Measurements from ENCODE around the gene HORMAD2. TPM values are rescaled to one million over a fixed set of nuclear protein-coding genes. Genes with fewer than 3 reads are reported as not detected.

The HORMAD2 gene
- total RNA-seq, 1 donor from 2014 or later, result not detected

DNA sequence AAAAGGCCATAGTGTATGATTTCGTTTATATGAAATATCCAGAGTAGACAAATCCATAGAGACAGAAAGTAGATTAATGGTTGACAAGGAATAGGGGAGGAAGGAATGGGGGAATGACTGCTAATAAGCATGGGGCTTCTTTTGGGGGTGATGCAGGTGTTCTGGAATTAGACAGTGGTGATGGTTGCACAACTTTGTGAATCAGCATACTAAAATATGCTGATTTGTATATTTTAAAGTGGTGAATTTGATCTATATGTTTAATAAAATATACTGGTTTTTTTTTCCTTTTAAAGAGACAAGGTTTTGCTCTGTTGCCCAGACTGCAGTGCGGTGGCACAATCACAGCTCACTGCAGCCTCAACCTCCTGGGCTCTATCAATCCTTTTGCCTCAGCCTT is 6.5 kb upstream of the HORMAD2 start:
- Histone ChIP-seq H2AFZ (replicated peaks) (no peak overlapping the region), H3K27me3 (peaks cover 19% of the 10 kb centered on the region), H3K4me3 (no peak overlapping the region), H3K9me3 (ENCODE audit: low read depth) (no peaks in the 10 kb centered on the region), H3K27ac (no peak overlapping the region), H3K79me2 (ENCODE audit: low read depth) (no peaks in the 10 kb centered on the region), H3F3A (ENCODE audit: low read depth) (no peaks in the 10 kb centered on the region), H3K4me1 (no peaks in the 10 kb centered on the region), H4K20me1 (ENCODE audit: low read depth) (no peaks in the 10 kb centered on the region), H3K9ac (no peak overlapping the region), H3K4me2 (no peak overlapping the region), H3K36me3 (no peaks in the 10 kb centered on the region)
- TF ChIP-seq EZH2phosphoT487 (IDR thresholded peaks at IDR 0.05) (no peak), EZH2 (IDR thresholded peaks at IDR 0.05) (no peak)
- TF ChIP-seq, protein P1, sequence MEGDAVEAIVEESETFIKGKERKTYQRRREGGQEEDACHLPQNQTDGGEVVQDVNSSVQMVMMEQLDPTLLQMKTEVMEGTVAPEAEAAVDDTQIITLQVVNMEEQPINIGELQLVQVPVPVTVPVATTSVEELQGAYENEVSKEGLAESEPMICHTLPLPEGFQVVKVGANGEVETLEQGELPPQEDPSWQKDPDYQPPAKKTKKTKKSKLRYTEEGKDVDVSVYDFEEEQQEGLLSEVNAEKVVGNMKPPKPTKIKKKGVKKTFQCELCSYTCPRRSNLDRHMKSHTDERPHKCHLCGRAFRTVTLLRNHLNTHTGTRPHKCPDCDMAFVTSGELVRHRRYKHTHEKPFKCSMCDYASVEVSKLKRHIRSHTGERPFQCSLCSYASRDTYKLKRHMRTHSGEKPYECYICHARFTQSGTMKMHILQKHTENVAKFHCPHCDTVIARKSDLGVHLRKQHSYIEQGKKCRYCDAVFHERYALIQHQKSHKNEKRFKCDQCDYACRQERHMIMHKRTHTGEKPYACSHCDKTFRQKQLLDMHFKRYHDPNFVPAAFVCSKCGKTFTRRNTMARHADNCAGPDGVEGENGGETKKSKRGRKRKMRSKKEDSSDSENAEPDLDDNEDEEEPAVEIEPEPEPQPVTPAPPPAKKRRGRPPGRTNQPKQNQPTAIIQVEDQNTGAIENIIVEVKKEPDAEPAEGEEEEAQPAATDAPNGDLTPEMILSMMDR (IDR thresholded peaks at IDR 0.05), result no peak
- H3K4me3 Mint-ChIP-seq, result no peak overlapping the region
- no peak for DNase-seq (ENCODE audit: low spot score)
- H3K4me1 Mint-ChIP-seq, result peaks cover 11% of the 10 kb centered on the region
- peaks cover 2% of the 10 kb centered on the region for H3K9me3 Mint-ChIP-seq
- peaks cover 2% of the 10 kb centered on the region for H3K27me3 Mint-ChIP-seq (ENCODE audit: insufficient read depth, low read depth)
- H3K27ac Mint-ChIP-seq, result no peak overlapping the region
- H3K36me3 Mint-ChIP-seq, result no peaks in the 10 kb centered on the region

DNA sequence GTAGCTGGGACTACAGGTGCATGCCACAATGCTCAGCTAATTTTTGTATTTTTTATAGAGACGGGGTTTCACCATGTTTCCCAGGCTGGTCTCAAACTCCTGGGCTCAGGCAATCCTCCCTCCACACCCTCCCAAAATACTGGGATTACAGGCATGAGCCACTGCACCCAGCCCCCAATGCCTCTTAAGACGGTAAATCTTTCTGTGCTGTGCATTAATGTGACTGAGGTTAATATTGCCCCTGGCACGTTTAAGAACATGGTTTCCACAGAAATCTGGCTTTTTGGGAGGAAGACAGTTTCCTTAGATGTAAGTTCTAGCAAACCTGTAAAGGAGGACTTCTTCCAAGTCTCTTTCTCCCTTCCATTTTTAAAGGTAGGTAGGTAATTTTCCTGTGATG is 6.1 kb upstream of the HORMAD2 start:
- H3K9me3 Mint-ChIP-seq, result peaks cover 2% of the 10 kb centered on the region
- no peaks in the 10 kb centered on the region for H3K79me2 ChIP-seq (ENCODE audit: low read depth)
- H3K27me3 ChIP-seq, result peaks cover 19% of the 10 kb centered on the region
- H3K27ac Mint-ChIP-seq, result no peak overlapping the region
- H3K36me3 ChIP-seq, result no peaks in the 10 kb centered on the region
- no peak overlapping the region for H3K4me3 ChIP-seq
- no peak for TF ChIP-seq EZH2 (IDR thresholded peaks at IDR 0.05)
- no peaks in the 10 kb centered on the region for H4K20me1 ChIP-seq (ENCODE audit: low read depth)
- H3K9ac ChIP-seq, result no peak overlapping the region
- no peak overlapping the region for H3K4me3 Mint-ChIP-seq
- peaks cover 12% of the 10 kb centered on the region for H3K4me1 Mint-ChIP-seq
- H3K9me3 ChIP-seq (ENCODE audit: low read depth), result no peaks in the 10 kb centered on the region
- H3K36me3 Mint-ChIP-seq, result no peaks in the 10 kb centered on the region
- DNase-seq (ENCODE audit: low spot score), result no peak
- H3K27me3 Mint-ChIP-seq (ENCODE audit: insufficient read depth, low read depth), result peaks cover 3% of the 10 kb centered on the region
- H3K4me2 ChIP-seq, result no peak overlapping the region
- no peak overlapping the region for H2AFZ ChIP-seq (replicated peaks)
- H3K27ac ChIP-seq, result no peak overlapping the region
- H3F3A ChIP-seq (ENCODE audit: low read depth), result peaks cover 3% of the 10 kb centered on the region
- H3K4me1 ChIP-seq, result no peaks in the 10 kb centered on the region

DNA sequence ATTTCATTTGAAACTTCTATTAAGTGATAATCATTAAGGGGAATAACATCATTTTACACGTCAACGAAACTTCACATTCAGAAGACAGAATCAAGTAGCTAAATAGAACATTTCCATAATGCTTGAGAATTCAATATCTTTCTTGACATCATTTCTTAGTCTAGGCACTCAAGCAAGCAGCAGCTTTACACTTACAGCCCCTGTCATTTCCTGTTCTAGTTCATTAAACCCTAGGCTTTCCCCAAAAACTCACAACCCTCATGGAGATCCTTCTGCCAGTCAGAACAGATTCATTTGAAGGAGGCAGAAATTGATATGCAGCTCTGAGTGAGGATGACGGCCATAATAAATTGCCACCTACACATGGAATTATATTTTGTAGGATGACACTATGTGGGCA is 5.3 kb upstream of the HORMAD2 start:
- no peak overlapping the region for H3K4me3 ChIP-seq
- DNase-seq (ENCODE audit: low spot score), result no peak
- Mint-ChIP-seq H3K4me1 (peaks cover 12% of the 10 kb centered on the region), H3K4me3 (no peak overlapping the region), H3K27ac (no peak overlapping the region), H3K36me3 (no peaks in the 10 kb centered on the region), H3K9me3 (no peaks in the 10 kb centered on the region), H3K27me3 (ENCODE audit: insufficient read depth, low read depth) (peaks cover 3% of the 10 kb centered on the region)
- peaks cover 19% of the 10 kb centered on the region for H3K27me3 ChIP-seq
- H3K79me2 ChIP-seq (ENCODE audit: low read depth), result no peaks in the 10 kb centered on the region
- H3K36me3 ChIP-seq, result no peaks in the 10 kb centered on the region
- H3K9me3 ChIP-seq (ENCODE audit: low read depth), result no peaks in the 10 kb centered on the region
- H2AFZ ChIP-seq (replicated peaks), result no peak overlapping the region
- H3K9ac ChIP-seq, result no peak overlapping the region
- H3K27ac ChIP-seq, result no peak overlapping the region
- peaks cover 4% of the 10 kb centered on the region for H3F3A ChIP-seq (ENCODE audit: low read depth)
- TF ChIP-seq, protein P1 (IDR thresholded peaks at IDR 0.05), result no peak
- TF ChIP-seq EZH2 (IDR thresholded peaks at IDR 0.05) (no peak), EZH2phosphoT487 (IDR thresholded peaks at IDR 0.05) (no peak)
- H4K20me1 ChIP-seq (ENCODE audit: low read depth), result no peaks in the 10 kb centered on the region
- no peaks in the 10 kb centered on the region for H3K4me1 ChIP-seq
- H3K4me2 ChIP-seq, result no peak overlapping the region

DNA sequence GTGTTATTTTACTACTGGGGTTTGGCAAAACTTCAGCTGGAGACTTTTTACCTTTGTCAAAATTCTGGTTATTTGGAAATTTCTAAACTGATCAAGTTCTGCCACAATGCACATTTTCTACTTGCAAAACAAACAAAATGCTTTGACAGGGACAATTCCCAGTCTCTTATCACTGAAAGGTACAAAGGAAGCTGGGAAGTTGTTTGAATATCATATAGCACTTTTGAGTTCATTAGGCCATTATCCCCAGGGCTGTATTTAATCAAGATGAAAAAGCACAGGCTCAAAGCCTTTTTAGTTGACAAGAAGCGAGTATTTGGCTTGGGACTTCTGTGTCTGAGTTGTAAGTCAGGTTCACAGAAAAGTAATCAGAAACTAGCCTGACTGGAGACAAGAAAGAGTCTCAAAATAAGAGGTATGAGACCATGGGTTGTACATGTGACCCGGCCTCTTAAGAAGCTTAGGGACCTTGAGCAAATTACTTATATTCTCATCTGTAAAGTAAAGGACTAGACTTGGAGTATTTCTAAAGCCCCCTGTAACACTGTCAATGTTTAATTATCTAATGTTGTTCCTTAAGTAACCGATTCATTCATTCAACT is 2.9 kb upstream of the HORMAD2 start:
- H3K36me3 ChIP-seq, result no peaks in the 10 kb centered on the region
- no peak for DNase-seq (ENCODE audit: low spot score)
- no peaks in the 10 kb centered on the region for H3K9me3 Mint-ChIP-seq
- no peak overlapping the region for H3K4me3 ChIP-seq
- H3K27me3 ChIP-seq, result peaks cover 19% of the 10 kb centered on the region
- H3K79me2 ChIP-seq (ENCODE audit: low read depth), result no peaks in the 10 kb centered on the region
- no peaks in the 10 kb centered on the region for H4K20me1 ChIP-seq (ENCODE audit: low read depth)
- no peak overlapping the region for H3K9ac ChIP-seq
- no peak overlapping the region for H3K27ac ChIP-seq
- H3F3A ChIP-seq (ENCODE audit: low read depth), result peaks cover 4% of the 10 kb centered on the region
- H3K4me1 ChIP-seq, result no peaks in the 10 kb centered on the region
- H3K9me3 ChIP-seq (ENCODE audit: low read depth), result no peaks in the 10 kb centered on the region
- H3K27ac Mint-ChIP-seq, result no peak overlapping the region
- peaks cover 18% of the 10 kb centered on the region for H3K4me1 Mint-ChIP-seq
- H3K4me2 ChIP-seq, result no peak overlapping the region
- H3K27me3 Mint-ChIP-seq (ENCODE audit: insufficient read depth, low read depth), result peaks cover 3% of the 10 kb centered on the region
- TF ChIP-seq EZH2phosphoT487 (IDR thresholded peaks at IDR 0.05) (no peak), EZH2 (IDR thresholded peaks at IDR 0.05) (no peak)
- TF ChIP-seq, protein P1 (IDR thresholded peaks at IDR 0.05), result no peak
- H2AFZ ChIP-seq (replicated peaks), result no peak overlapping the region
- no peak overlapping the region for H3K4me3 Mint-ChIP-seq
- no peaks in the 10 kb centered on the region for H3K36me3 Mint-ChIP-seq
